HepG2 (cell line): ENCODE measurements around the gene CCL18.

Experiments
- ATF7 ChIP-seq, 2 experiments: fragments of 450-650 bp in 1 of 2; sonication (generic) in 1 of 2; formaldehyde crosslinking in 1 of 2; IDR thresholded peaks; 2 replicates each; pipeline versions ENCODE4 v1.4.0 to v1.6.1; 2016 to 2020; ENCODE audit warnings: antibody characterized with exemption in 1 of 2, mild to moderate bottlenecking in 1 of 2, missing genetic modification reagents in 1 of 2
- CHD4 ChIP-seq: fragments of 200-600 bp; sonication (generic); IDR thresholded peaks from 2 replicates; pipeline ENCODE4 v1.7.0; 2017; ENCODE audit warnings: mild to moderate bottlenecking, low read length, borderline replicate concordance
- EZH2 ChIP-seq: conservative IDR thresholded peaks from 2 replicates; pipeline ENCODE4 v1.6.1; 2012; ENCODE audit warnings: mild to moderate bottlenecking, low read depth, low read length, moderate library complexity
- MYC ChIP-seq: sonication (generic); formaldehyde crosslinking; IDR thresholded peaks from 2 replicates; pipeline ENCODE4 v1.9.0; 2021; ENCODE audit warnings: missing genetic modification reagents, borderline replicate concordance
- POLR2AphosphoS5 ChIP-seq: IDR thresholded peaks from 2 replicates; pipeline ENCODE4 v1.6.1; 2012; ENCODE audit warnings: low read depth, low read length
- SUZ12 ChIP-seq: fragments of 150-350 bp; IDR thresholded peaks from 2 replicates; pipeline ENCODE4 v1.6.1; 2014; ENCODE audit warnings: low read depth, low read length
- ZBTB25 ChIP-seq: IDR thresholded peaks from 2 replicates; pipeline ENCODE4 v1.6.1; 2018; ENCODE audit warnings: missing genetic modification reagents
- ZFP36 ChIP-seq: fragments of 150-350 bp; IDR thresholded peaks from 2 replicates; pipeline ENCODE4 v1.6.1; 2018; ENCODE audit warnings: borderline replicate concordance, low read length, low read depth; ENCODE audit not compliant: partially characterized antibody
- TF ChIP-seq, protein P1 (sequence below): sonication (generic); formaldehyde crosslinking; IDR thresholded peaks from 2 replicates; pipeline ENCODE4 v1.5.0; 2020; ENCODE audit warnings: mild to moderate bottlenecking, missing genetic modification reagents, moderate library complexity
- TF ChIP-seq, protein P2 (sequence below): sonication (generic); formaldehyde crosslinking; IDR thresholded peaks from 2 replicates; pipeline ENCODE4 v1.8.1; 2022; ENCODE audit warnings: low read depth, mild to moderate bottlenecking, missing genetic modification reagents

DNA sequence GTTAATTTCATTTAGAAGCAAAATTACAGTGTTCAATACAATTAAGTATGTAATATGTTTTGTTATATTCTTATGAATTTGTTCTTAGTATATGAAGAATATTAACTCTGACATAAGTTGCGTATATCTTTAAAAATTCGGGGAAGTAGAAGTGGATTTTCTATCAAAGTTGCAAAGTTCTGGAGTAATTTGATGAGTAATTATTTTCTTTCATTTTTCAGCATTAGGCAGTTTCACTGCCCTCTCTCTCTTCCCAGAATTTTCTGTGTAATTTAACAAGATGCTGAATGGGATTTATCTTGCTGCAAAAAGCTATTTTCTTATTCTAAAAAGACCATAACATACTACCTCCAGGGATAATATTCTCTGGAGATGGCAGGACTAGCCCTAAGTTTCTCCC, 8.9 kb upstream of the CCL18 start:
- TF ChIP-seq ZBTB25, result no peak
- TF ChIP-seq SUZ12, result no peak
- TF ChIP-seq EZH2, result no peak
- TF ChIP-seq, protein P1, sequence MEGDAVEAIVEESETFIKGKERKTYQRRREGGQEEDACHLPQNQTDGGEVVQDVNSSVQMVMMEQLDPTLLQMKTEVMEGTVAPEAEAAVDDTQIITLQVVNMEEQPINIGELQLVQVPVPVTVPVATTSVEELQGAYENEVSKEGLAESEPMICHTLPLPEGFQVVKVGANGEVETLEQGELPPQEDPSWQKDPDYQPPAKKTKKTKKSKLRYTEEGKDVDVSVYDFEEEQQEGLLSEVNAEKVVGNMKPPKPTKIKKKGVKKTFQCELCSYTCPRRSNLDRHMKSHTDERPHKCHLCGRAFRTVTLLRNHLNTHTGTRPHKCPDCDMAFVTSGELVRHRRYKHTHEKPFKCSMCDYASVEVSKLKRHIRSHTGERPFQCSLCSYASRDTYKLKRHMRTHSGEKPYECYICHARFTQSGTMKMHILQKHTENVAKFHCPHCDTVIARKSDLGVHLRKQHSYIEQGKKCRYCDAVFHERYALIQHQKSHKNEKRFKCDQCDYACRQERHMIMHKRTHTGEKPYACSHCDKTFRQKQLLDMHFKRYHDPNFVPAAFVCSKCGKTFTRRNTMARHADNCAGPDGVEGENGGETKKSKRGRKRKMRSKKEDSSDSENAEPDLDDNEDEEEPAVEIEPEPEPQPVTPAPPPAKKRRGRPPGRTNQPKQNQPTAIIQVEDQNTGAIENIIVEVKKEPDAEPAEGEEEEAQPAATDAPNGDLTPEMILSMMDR (CRISPR knock-in tag), result no peak
- TF ChIP-seq CHD4, result no peak
- TF ChIP-seq ATF7 (IDR thresholded peaks at IDR 0.05), result no peak
- no peak for TF ChIP-seq ATF7 (CRISPR knock-in tag; IDR thresholded peaks at IDR 0.05)
- TF ChIP-seq MYC, result no peak
- no peak for TF ChIP-seq ZFP36
- TF ChIP-seq, protein P2, sequence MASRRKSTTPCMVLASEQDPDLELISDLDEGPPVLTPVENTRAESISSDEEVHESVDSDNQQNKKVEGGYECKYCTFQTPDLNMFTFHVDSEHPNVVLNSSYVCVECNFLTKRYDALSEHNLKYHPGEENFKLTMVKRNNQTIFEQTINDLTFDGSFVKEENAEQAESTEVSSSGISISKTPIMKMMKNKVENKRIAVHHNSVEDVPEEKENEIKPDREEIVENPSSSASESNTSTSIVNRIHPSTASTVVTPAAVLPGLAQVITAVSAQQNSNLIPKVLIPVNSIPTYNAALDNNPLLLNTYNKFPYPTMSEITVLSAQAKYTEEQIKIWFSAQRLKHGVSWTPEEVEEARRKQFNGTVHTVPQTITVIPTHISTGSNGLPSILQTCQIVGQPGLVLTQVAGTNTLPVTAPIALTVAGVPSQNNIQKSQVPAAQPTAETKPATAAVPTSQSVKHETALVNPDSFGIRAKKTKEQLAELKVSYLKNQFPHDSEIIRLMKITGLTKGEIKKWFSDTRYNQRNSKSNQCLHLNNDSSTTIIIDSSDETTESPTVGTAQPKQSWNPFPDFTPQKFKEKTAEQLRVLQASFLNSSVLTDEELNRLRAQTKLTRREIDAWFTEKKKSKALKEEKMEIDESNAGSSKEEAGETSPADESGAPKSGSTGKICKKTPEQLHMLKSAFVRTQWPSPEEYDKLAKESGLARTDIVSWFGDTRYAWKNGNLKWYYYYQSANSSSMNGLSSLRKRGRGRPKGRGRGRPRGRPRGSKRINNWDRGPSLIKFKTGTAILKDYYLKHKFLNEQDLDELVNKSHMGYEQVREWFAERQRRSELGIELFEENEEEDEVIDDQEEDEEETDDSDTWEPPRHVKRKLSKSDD (CRISPR knock-in tag), result no peak
- no peak for TF ChIP-seq POLR2AphosphoS5
